Natural killer cell (primary cell): Measurements from ENCODE around the gene ACAP1. TPM values are rescaled to one million over a fixed set of nuclear protein-coding genes. Genes with fewer than 3 reads are reported as not detected.

Experiments used
- ATAC-seq, 3 donors: fragments of 150-1000 bp in 2 of 3; fragments of 200-7000 bp in 1 of 3; cut with Tn5 transposase; 1 replicate in 1 of 3; 2 replicates in 2 of 3; pipeline ENCODE4 v1.10.0; 2021; ENCODE audit warnings: mild to moderate bottlenecking in 2 of 3, moderate library complexity in 2 of 3
- DNase-seq, 2 donors: peaks; one replicate each; pipeline versions ENCODE4 v3.0.0 to v3.0.0-alpha.2; 2013 to 2021; ENCODE audit warnings: mixed read lengths in 1 of 2
- H3K27ac ChIP-seq: one replicate; pipeline ENCODE4 v1.5.1; 2013; ENCODE audit warnings: mild to moderate bottlenecking, low read length
- H3K27me3 ChIP-seq: one replicate; pipeline ENCODE4 v1.6.1; 2013; ENCODE audit warnings: low read length; ENCODE audit not compliant: control insufficient read depth, insufficient read depth
- H3K36me3 ChIP-seq: one replicate; pipeline ENCODE4 v1.6.1; 2013; ENCODE audit warnings: low read length; ENCODE audit not compliant: control insufficient read depth, insufficient read depth
- H3K4me1 ChIP-seq: one replicate; pipeline ENCODE4 v1.6.1; 2013; ENCODE audit warnings: low read length; ENCODE audit not compliant: control insufficient read depth, insufficient read depth
- H3K4me3 ChIP-seq: one replicate; pipeline ENCODE4 v1.5.1; 2013; ENCODE audit warnings: low read length
- H3K9me3 ChIP-seq: one replicate; pipeline ENCODE4 v1.6.1; 2013; ENCODE audit warnings: low read length; ENCODE audit not compliant: control insufficient read depth, insufficient read depth
- H3K27ac Mint-ChIP-seq, 2 donors: one replicate each; pipeline ENCODE4 v1.8.0; 2022; ENCODE audit warnings: mild to moderate bottlenecking in 2 of 2, mixed read lengths in 2 of 2, moderate library complexity in 1 of 2
- H3K27me3 Mint-ChIP-seq, 2 donors: one replicate each; pipeline ENCODE4 v1.8.0; 2022; ENCODE audit warnings: low read depth in 2 of 2, mixed read lengths in 2 of 2
- H3K36me3 Mint-ChIP-seq: one replicate; pipeline ENCODE4 v1.8.0; 2022; ENCODE audit warnings: mixed read lengths
- H3K4me1 Mint-ChIP-seq, 2 donors: one replicate each; pipeline ENCODE4 v1.8.0; 2022; ENCODE audit warnings: mixed read lengths in 2 of 2
- H3K4me3 Mint-ChIP-seq: one replicate; pipeline ENCODE4 v1.8.0; 2022; ENCODE audit warnings: mild to moderate bottlenecking, moderate library complexity, mixed read lengths
- H3K9me3 Mint-ChIP-seq, 2 donors: one replicate each; pipeline ENCODE4 v1.8.0; 2022; ENCODE audit warnings: mixed read lengths in 2 of 2
- CTCF ChIP-seq: fragments of 200-600 bp; IDR thresholded peaks from one replicate; pipeline ENCODE4 v1.8.0; 2022; ENCODE audit warnings: antibody characterized with exemption
- WGBS: methylation state at CpG from one replicate; pipeline ENCODE4 v1.1.7; 2013; ENCODE audit warnings: missing lambda C conversion rate; ENCODE audit not compliant: insufficient coverage; 5-methylcytosine and 5-hydroxymethylcytosine counted together
- intact Hi-C: fragments of 100-400 bp; cut with micrococcal nuclease; formaldehyde crosslinking; loops from one replicate; pipeline ENCODE4 v1.14.2; 2022
- total RNA-seq, 4 donors: library from RNA; stranded (reverse); fragments of 120-200 nt in 1 of 4; gene quantifications; one replicate each; pipeline versions ENCODE4 v1.2.3 to v1.2.4, GENCODE V29; 2013 to 2022

ACAP1 gene
- total RNA-seq, 3 donors from 2014 or later (not counting 1 experiment from before 2014, with no cell fraction given) = 526 to 590 (median 540) TPM

DNA sequence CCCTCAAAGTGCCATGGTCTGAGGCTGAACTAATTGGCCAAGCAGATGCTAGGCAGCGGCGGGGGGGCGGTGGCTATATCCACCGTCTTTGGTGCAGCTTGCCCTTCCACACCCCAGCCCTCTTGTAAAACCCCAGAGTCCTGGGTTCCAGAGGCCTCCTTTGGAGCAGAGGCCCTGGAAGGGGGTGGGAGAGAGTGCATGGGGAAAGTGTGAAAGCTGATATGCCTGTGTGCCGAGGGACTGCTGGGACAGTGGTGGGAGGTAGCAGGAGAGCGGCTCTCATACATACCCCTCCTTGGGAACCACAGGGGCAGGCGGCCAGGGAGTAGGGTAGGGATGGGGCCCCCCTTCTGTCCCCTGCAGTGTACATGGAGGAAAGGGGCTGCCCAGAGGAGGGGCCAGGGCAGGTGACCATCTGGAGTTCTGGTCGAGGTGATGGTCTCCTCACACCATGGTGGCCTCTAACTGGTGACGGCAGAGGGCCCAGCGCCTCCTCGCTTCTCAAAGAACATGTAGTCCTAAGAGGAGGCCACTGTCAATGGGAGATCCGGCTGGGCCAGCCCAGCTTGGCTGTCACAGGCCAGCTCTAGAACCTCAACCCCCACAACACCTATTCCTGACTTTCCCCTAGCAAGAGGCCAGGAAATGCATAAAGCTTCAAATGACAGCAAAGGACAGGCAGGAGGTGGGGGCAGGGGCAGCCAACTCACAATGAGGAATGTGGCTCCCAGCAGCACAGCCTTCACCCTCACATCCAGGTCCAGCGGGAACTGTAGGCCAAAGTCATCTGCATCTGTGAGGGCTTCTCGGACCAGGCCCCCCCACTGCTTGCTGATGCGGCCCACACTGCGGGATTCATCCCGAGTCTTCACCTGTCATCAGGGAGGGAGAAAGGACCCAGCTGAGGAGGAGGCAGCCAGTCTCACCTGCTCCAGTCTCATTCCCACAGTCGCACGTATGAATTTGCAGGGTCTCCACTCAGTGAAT lies 53.9 kb downstream of the ACAP1 start:
- Histone ChIP-seq H3K27me3 (no peaks in the 10 kb centered on the region), H3K4me1 (peaks cover 17% of the 10 kb centered on the region), H3K9me3 (no peaks in the 10 kb centered on the region), H3K4me3 (no peak overlapping the region), H3K27ac (no peak overlapping the region), H3K36me3 (peaks cover 45% of the 10 kb centered on the region)
- Mint-ChIP-seq H3K36me3 (no peaks in the 10 kb centered on the region), H3K4me1 (peaks cover 9 to 19% of the 10 kb centered on the region in 2 donors), H3K27me3 (no peaks in the 10 kb centered on the region), H3K4me3 (no peak overlapping the region), H3K27ac (no peak overlapping the region), H3K9me3 (no peaks in the 10 kb centered on the region)
- WGBS = 98% methylated on average over 18 of the region's 19 CpGs
- ATAC-seq = no peak
- intact Hi-C loops = no loop called here
- no peak for DNase-seq
- TF ChIP-seq CTCF = no peak

DNA sequence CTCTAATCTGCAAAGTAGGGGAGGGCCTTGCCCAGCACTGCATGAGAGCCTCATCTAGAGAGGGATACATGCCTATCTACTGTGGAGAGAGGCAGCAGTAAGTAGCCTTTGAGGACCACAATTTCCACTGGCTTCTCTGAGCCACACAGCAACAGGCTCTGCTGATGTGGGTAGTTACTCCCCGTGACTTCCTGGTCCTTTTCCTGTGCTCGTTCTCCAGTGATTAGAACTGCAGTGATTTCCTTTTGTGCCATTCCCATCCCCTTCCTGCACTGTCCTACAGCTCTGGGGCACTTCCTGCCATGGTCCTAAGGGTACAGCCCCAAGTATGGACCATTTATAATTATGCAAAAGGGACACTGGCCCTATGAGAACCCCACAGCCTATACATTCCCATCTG lies 55.0 kb downstream of the ACAP1 start:
- no peaks in the 10 kb centered on the region for H3K36me3 Mint-ChIP-seq
- H3K27ac Mint-ChIP-seq = no peak overlapping the region

DNA sequence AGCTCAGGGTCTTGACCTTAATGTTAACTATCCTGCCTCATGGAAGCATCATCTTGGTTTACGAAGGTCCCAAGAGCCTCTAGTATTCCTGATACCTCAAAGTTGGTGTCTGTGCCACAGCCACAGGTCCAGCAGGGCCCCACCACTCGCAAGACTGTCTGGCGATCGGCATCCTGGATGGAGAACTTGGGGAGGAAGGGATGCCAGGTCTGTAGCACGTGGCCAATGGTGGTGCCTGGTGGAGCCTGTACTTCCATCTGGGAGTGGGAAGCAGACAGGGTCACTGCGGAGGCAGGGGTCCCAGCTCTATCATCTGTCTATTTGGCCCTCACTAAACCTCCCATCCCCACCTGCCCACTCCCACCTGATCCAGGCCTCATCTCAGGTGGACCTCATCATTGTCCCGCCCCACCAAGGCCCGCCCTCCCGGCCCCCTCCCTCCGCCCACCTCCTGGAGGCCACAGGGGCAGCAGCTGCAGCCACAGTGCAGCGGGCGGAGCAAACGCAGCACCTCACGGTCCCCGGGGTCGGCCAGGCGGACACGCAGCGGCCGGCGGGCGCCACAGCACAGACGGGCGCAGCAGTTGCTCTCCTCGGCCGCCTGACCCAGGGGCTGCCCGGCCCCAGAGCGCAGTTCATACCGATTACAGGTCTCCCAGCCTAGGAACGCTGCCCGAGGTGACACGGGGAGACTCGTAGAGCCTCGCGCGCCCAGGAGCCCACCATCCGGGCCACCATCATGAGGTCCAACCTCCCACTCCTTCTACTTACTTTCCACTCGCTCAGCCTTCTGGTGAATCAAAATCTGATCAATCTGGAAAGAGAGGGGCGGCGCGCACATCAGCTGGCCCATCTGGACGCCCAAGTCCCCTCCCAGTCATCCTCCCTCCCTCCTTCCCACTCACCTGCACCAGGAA lies 56.6 kb downstream of the ACAP1 start:
- H3K4me1 ChIP-seq = peaks cover 20% of the 10 kb centered on the region
- H3K36me3 Mint-ChIP-seq = no peaks in the 10 kb centered on the region
- WGBS = 91% methylated on average over 40 of the region's 42 CpGs

More for the DNA sequence above, 55.0 kb downstream of the ACAP1 start:
- 70% methylated on average over 2 of the region's 2 CpGs for WGBS
- Mint-ChIP-seq H3K9me3 (no peaks in the 10 kb centered on the region), H3K27me3 (no peaks in the 10 kb centered on the region), H3K4me3 (no peak overlapping the region), H3K4me1 (peaks cover 9 to 20% of the 10 kb centered on the region in 2 donors)
- DNase-seq = no peak
- H3K27me3 ChIP-seq = no peaks in the 10 kb centered on the region
- peaks cover 20% of the 10 kb centered on the region for H3K4me1 ChIP-seq
- no peak for ATAC-seq
- H3K27ac ChIP-seq = no peak overlapping the region
- intact Hi-C loops = no loop called here
- H3K36me3 ChIP-seq = peaks cover 45% of the 10 kb centered on the region
- no peaks in the 10 kb centered on the region for H3K9me3 ChIP-seq
- no peak overlapping the region for H3K4me3 ChIP-seq
- no peak for TF ChIP-seq CTCF

More for the DNA sequence above, 56.6 kb downstream of the ACAP1 start:
- H3K27me3 Mint-ChIP-seq = no peaks in the 10 kb centered on the region
- no peak for DNase-seq
- H3K9me3 Mint-ChIP-seq = no peaks in the 10 kb centered on the region
- H3K27me3 ChIP-seq = no peaks in the 10 kb centered on the region
- peak overlapping the region; percentile 91 for H3K27ac Mint-ChIP-seq
- H3K4me1 Mint-ChIP-seq = peaks cover 9 to 20% of the 10 kb centered on the region in 2 donors
- H3K4me3 Mint-ChIP-seq = peak overlapping the region; percentile 79
- TF ChIP-seq CTCF = no peak
- H3K4me3 ChIP-seq = peak overlapping the region; percentile 93
- intact Hi-C loops = no loop called here
- no peaks in the 10 kb centered on the region for H3K9me3 ChIP-seq
- no peak for ATAC-seq
- H3K36me3 ChIP-seq = peaks cover 44% of the 10 kb centered on the region
- peak overlapping the region; percentile 64 for H3K27ac ChIP-seq
